GM18861 (cell line): Measurements from ENCODE around the gene MAP3K2.

ENCODE experiments used
- ATAC-seq: cut with Tn5 transposase; IDR thresholded peaks from one replicate; pipeline ENCODE4 v1.9.1; 2021; ENCODE audit not compliant: unreplicated experiment

The MAP3K2 gene

DNA sequence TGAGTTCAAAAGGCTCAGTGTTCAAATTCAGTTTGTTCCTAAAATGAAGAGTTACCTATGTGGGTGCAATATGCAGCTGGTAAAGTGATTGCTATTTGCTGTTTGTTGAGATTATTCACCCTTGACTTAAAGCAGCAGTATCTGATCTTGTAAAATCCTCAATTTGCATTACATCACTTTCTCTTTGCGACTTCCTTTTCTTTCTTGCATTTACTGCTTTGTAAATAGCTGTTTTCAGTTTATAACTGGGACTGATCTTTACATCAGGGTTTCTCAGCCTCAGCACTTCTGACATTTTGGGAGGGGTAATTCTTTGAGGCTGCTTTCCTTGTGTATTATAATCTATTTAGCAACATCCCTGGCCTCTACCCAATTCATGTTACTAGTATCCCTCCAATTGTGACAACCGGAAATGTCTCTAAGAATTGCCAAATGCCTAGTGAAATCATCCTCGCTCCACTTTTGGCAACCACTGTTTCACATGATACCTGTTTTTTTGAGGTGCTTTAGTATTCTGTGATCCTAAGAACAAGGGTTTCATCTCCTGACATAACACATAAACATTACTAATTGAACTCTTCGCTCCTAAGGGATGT is 81.7 kb downstream of the MAP3K2 start:
- ATAC-seq, result no peak

DNA sequence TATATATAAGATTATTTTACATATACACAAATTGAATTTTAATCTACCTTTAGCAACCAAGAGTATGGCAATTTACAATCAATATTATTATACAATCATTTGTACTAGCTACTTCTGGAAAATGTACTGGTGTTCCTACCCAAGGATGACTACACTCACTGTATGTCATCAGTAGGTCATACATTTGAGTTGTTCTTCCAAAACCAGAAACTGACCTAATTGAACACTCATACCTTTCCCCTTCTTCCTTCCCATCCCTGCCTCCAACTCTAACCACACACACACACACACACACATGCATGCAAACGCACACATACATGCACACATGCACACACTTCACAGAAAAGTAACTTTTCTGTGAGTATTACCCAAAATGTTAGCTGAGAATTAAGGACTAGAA is 85.6 kb downstream of the MAP3K2 start:
- no peak for ATAC-seq

DNA sequence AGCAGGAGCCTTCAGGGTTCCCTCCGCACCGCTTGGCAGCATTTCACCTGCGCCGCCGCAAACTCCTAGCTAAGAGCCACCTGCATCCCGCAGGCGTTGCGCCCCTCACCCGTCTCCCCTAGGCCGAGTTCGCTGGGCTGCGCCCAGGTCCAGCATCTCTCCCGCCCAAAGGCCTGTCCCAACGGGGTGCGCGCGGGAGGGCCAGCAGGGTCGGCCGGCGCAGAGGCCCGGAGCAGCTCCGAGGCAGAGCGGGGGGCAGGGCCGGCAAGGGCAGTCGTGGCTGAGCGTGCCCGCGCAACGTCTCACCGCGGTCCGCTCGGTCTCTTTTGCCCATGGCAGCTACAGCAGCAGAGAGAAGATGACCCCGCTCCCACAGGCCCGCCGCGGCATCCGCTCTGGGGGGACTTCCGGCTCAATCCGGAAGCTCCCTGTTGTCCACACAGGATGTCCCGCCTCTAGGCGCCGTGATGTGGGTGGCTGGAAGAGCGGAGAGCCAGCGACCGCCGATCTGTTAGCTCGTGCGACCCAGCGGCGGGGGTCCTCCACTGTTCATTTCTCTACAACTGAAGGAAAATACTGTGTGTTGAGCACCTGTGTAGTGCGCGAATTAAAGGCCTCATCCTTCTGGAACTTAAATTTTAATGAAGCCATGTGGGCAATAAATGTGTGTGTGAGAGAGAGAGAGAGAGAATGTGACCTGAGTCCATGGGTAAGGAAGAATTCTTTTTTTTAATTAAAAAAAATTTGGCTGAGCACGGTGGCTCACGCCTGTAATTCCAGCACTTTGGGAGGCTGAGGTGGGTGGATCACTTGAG is 93.8 kb downstream of the MAP3K2 start, which contains the start of gene ERCC3:
Gene ERCC3 (minus strand): TSS at position 397 of the 815 bp plus-strand sequence. CDS start 63 bp downstream, at position 334.
- ATAC-seq, result peak; percentile 98

DNA sequence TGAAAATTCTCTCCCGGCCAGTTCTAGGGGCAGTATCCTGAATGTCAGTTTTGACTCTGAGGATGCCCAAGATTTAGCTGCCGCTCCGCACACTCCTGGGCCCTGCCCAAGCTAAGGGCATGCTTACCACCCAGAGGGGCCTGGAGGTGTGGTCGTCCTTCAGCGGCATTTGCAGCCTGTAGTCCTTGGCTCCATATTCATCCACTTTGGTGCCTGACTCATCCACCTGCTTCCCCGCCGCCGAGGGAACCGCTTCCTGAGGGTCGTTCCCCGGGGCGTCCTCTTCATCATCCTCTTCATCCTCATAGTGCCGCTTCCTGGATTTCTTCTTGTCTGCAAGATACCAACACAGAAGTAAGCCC is 94.4 kb downstream of the MAP3K2 start:
- ATAC-seq, result no peak

DNA sequence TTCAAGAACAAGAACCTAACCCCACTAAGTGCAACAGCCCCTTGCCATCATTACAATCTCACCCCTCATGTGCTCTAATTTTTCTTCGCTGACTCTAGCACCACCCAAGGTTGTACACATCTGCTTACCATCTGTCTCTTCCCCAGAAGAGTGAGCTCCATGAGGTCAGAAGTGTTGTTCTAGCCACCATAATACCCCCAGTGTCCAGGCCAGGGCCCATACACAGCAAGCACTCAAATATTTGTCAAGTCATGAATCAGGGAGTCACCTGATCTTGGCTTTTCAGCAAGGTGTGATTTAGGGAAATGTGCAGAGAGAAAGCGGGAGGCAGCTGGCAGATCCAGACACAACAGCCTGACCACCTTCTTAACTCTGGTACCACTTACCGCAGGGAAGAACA is 99.5 kb downstream of the MAP3K2 start:
- ATAC-seq, result no peak

DNA sequence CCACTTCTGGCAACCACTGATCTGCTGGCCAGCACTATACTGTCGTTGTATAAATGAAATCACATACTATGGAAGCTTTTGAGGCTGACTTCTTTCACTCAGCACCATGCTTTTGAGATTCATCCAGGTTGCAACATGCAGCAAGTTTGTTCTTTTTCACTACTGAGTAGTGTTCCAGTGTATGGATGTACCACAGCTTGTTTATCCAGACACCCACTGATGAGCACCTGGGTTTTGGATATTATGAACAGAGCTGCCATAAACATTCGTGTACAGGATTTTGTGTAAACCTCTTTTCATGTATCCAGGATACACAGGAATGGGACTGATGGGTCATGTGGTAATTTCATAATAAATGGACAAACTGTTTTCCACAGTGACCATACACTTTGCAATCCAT is 104.5 kb downstream of the MAP3K2 start:
- no peak for ATAC-seq

DNA sequence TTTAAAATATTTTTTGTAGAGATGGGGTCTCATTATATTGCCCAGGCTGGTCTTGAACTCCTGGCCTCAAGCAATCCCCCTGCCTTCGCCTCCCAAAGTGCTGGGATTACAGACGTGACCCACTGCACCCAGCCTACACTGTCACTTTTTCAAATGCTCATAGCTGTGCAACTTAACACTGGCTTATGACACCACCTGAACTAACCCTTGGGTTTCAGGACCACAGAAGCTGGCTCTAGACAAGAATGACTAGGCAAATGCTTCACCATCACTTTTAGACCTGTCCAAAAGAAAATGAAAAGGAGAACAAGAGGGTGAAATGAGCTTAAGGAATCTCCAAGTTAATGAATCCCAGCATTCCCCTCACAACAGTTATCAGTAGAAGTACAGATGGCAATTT is 107.1 kb downstream of the MAP3K2 start:
- ATAC-seq, result no peak

DNA sequence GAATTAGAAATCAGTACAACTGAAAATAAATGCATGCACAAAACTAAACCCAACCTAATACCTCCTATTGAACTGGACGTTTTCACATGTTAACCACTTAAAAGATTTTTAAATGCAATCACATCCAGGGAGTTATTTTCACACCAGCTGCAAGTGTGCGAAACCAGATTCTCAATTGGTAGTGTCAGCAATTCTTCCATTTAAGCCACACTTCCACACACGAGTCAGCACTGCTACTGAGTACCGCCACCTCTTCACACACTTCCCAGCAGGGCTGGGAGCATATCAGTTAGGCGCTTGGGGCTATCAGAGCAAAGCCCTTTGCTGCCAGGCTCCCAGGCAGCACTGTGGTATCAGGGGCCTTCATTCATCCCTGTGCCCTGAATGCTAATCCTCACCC is 108.0 kb downstream of the MAP3K2 start:
- ATAC-seq, result no peak

DNA sequence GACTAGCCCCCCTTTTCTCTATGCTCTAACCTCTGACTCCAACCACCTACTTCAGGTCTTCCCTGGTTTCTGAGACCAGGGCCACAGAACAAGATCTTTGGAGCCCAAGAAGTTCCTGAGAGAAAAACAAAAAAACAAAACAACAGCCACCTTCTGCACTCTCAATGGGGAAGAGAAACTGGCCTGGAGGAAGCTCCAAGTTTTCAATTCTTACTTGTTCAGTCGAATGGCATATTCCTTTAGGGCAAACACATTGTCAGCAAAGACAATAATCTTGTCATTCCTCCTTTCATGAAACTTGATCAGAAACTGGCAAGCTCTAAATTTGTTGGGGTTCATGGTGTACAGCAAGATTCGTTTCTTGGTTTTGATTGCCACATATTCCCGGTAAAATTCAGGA is 108.8 kb downstream of the MAP3K2 start:
- no peak for ATAC-seq

DNA sequence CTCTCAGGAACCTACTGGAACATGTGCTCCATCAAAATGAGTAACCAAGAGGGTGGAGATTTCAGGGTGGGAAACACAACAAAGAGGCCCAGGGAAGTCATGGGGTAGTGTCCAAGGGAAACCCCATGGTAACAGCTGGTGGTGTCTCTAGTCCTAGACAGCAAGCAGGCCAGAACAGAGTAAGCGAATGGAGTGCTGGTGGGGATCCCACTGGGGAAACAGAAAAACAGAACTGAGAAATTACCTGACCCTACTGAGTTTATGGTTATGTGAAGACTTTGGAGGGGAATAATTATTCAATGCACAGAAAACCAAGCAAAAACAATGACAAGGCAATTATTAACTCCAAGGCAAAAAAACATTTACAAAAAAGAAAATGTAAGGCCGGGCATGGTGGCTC is 110.7 kb downstream of the MAP3K2 start:
- ATAC-seq, result no peak

DNA sequence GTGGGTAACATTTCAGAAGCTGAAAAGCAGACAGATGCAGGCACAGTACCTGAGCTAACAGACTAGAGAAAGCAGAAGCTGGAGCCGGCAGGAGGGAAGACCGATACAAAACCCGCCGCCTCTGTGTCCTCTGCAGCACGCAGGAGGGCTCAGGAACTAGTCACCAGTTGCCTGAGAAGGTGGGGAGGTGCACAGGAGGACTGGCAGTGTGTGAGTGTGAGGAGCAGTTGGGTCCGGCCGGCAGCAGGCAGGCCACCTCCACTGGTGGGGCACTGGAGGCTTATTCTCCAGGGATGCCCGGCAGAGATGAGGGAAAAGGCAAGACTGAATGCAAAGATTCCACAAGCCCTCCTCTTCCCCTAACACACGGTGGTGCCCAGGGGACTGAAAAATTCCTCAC is 112.0 kb downstream of the MAP3K2 start:
- ATAC-seq, result no peak

DNA sequence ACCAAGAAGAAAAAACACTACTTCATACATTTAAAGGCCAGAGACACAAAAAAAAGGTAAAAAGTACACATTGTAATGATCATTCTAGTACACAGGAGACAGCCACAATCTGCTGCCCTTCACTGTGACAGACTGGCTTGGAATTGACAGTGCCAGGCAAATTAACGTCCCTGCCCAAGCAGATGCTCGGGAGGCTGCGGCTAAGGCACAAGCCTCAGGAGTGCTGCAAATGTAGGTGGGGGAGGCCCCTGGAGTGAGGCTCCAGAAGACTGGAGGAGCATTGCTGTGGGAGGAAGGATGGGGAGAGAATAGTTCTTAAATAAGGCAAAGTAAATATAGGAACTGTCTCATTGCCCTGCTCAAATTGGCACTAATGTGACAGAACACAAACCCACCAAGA is 112.4 kb downstream of the MAP3K2 start:
- ATAC-seq, result no peak

DNA sequence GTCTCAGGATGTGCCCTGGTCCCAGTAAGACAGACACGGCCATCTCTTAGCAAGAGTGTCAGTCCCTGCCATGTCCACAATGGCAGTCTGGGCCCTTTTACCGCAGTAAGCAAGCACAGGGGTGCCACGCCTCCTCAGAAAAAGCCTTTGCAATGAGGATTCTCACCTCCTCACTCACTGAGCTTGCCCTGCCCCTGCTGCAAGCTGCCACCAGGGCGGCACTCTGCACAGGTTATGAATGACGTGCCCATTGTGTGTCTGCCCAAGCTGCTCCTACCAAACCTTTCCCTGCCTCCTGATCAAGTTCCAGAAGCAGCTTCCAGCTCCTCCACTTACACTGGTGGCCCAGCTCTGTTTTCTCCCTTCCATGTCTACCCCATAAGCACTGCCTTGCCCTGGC is 117.1 kb downstream of the MAP3K2 start:
- ATAC-seq, result no peak

DNA sequence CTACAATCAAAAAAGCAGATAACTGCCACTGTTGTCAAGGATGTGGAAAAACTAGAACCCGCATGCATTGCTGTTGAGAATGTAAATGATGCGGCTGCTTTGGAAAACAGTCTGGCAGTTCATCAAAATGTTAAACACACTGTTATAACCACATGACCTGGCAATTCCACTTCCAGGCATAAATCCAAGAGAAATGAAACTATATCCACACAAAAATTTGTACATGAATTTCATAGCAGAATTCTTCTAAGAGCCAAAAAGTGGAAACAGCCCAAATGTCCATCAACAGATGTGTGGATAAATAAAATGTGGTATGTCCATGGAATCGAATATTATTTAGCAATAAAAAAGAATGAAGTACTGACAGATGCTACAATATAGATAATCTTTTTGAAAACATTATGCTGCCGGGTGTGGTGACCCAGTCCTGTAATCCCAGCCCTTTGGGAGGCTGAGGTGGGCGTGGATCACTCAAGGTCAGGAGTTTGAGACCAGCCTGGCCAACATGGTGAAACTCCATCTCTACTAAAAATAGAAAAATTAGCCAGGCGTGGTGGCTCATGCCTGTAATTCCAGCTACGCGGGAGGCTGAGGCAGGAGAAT is 125.9 kb downstream of the MAP3K2 start:
- ATAC-seq, result no peak

DNA sequence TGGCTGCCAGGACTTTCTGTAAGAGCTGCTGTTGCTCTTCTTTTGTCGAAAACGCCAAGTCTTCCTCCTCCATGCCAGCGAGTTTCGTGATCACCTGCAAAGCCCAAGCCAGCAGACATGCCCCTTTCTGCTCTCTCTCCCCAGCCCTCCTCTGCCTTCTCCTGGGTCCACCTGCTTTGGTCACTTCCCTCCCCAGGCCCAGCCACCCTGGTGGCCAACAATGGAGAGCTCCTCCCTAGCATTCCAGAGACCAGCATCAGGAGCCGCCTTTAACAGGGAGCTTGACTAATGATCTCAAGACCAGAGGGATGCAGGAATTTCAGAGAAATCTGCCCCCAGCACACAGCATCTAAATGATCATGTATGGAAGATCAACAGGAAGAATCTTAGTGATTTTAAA is 128.4 kb downstream of the MAP3K2 start:
- no peak for ATAC-seq

DNA sequence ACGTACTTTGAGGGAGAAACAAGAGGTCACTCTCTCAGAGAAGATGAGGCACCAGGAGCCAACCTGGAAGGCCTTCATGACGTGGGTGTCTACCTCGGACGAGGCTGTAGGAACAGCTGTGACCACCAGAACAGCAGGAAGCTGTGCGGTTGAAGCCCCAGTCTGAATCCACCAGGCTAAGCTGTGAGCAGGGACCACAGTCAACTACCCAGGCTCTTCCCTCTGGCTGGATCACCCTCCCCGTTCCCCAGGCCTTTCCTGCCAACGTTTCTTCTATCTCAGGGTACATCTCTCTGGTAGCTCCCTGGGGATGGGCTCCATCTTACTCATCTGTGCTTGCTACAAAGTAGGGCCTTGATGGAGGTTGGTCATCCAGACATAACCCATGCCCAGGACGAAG is 130.9 kb downstream of the MAP3K2 start:
- ATAC-seq, result no peak

DNA sequence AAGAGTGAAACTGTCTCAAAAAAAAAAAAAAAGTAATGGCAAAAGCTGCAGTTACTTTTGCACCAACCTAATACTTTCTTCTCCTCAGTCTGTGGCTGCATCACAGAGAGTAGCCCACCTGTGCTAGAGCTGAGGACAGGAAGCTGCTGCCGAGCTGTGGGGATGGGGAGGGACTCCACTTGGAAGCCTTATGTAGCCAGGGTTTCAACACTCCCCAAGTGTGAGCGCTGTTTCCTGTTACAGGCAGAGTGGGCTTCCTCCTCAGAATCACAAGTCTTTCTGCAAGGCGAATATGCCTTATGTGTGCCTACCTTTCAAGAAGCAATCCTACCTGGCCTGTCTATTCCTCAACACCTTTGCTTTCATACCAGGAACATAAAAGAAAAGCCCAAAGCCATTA is 131.4 kb downstream of the MAP3K2 start:
- ATAC-seq, result no peak

DNA sequence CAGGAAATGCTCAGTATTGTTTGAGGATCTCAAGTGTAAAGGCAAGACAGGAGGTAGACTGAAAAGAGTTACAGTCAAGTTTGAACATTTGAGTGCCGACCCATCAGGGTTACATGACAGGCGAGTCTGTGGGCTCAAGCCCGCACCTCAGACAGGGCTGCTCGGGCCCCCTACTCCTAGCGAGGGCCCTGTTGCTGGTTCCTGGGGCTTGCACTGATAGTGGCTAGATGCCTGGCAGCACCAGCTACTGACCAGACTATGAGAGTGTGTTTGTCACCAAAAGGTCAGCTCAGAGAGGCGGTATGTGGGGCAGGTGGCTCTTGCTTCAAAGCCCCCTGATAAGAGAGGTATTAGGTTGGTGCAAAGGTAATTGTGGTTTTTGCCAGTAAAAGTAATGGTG is 132.1 kb downstream of the MAP3K2 start:
- ATAC-seq, result no peak

DNA sequence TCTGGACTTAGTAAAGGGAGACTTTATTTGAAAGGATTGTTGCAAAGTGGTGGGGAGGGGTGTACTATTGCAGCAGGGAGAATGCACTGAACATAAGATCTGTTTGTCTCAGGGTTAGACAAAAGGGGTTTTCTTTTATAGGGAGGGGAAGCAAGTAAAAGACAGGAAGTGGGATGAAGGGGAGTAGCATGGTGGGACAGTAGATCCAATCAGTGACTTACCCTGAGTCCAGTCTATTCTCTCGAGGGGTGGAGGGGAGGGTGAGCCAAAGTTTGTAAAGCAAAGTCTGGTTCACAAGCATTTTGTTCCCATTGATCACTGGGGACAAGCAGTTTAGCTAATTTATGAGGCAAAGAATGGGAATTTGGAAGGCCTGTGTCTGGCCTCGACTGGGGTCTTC is 132.6 kb downstream of the MAP3K2 start:
- ATAC-seq, result no peak

DNA sequence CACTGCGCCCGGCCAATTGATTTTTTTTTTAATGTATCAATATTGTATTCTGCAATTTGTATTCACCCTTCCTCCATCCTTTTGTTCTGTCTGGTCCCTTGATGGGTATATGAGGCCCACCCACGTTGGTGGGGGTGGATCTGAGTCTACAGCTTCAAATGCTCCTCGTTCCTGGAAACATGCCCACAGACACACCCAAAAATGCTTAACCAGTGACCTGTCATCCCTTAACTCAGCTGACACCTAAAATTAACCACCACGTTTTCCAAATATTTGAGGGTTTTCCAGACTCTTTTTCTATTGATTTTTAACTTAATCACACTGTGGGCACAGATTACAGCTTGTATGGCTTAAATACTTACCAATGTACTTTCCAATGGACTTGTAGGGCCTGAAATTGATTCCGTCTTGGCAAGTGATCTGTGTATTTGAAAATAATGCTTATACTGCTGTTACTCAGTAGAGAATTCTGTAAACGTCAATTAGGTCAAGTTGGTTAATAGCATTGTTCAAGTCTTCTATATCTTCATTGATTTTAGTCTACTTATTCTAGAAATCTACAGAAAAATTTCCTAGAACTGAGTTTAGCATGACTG is 133.3 kb downstream of the MAP3K2 start:
- no peak for ATAC-seq
